ENCODE measurements around the gene SIAH3.

The SIAH3 gene

GRCh38 chr13:45792827-45793303 lies 58.7 kb downstream of the SIAH3 start:
- TF ChIP-seq CTCF (IDR thresholded peaks at IDR 0.05; ENCODE audit: low read depth, low read length, missing control alignments), result no peak

GRCh38 chr13:45788011-45788410 lies 63.5 kb downstream of the SIAH3 start:
- in situ Hi-C loops (cut with HindIII; ENCODE audit: low sequenced_read_pairs), result no loop called here

More at GRCh38 chr13:45792827-45793303, 58.7 kb downstream of the SIAH3 start:
- DNase-seq (ENCODE audit: low read depth), result no peak
- in situ Hi-C loops (cut with HindIII; ENCODE audit: low sequenced_read_pairs), result no loop called here
- H3K4me3 ChIP-seq (ENCODE audit: low read depth, low read length), result no peak overlapping the region

GRCh38 chr13:45787346-45787745 lies 64.2 kb downstream of the SIAH3 start:
- in situ Hi-C loops (cut with HindIII; ENCODE audit: low sequenced_read_pairs), result no loop called here
- no peak for TF ChIP-seq CTCF (IDR thresholded peaks at IDR 0.05; ENCODE audit: low read depth, low read length, missing control alignments)
- H3K4me3 ChIP-seq (ENCODE audit: low read depth, low read length), result no peak overlapping the region
- no peak for DNase-seq (ENCODE audit: low read depth)

More at GRCh38 chr13:45788011-45788410, 63.5 kb downstream of the SIAH3 start:
- TF ChIP-seq CTCF (IDR thresholded peaks at IDR 0.05; ENCODE audit: low read depth, low read length, missing control alignments), result no peak
- DNase-seq (ENCODE audit: low read depth), result no peak
- no peak overlapping the region for H3K4me3 ChIP-seq (ENCODE audit: low read depth, low read length)

GRCh38 chr13:45786293-45786920 lies 65.1 kb downstream of the SIAH3 start:
- TF ChIP-seq CTCF (IDR thresholded peaks at IDR 0.05; ENCODE audit: low read depth, low read length, missing control alignments), result no peak
- no peak overlapping the region for H3K4me3 ChIP-seq (ENCODE audit: low read depth, low read length)
- DNase-seq (ENCODE audit: low read depth), result no peak
- in situ Hi-C loops (cut with HindIII; ENCODE audit: low sequenced_read_pairs), result no loop called here

GRCh38 chr13:45784755-45785675 lies 66.5 kb downstream of the SIAH3 start:
- TF ChIP-seq CTCF (IDR thresholded peaks at IDR 0.05; ENCODE audit: low read depth, low read length, missing control alignments), result no peak
- DNase-seq (ENCODE audit: low read depth), result no peak
- in situ Hi-C loops (cut with HindIII; ENCODE audit: low sequenced_read_pairs), result no loop called here
- no peak overlapping the region for H3K4me3 ChIP-seq (ENCODE audit: low read depth, low read length)

GRCh38 chr13:45783346-45784043 lies 68.1 kb downstream of the SIAH3 start:
- no peak overlapping the region for H3K4me3 ChIP-seq (ENCODE audit: low read depth, low read length)
- no peak for TF ChIP-seq CTCF (IDR thresholded peaks at IDR 0.05; ENCODE audit: low read depth, low read length, missing control alignments)
- in situ Hi-C loops (cut with HindIII; ENCODE audit: low sequenced_read_pairs), result no loop called here

More at GRCh38 chr13:45783346-45784043, 68.1 kb downstream of the SIAH3 start:
- DNase-seq (ENCODE audit: low read depth), result no peak

All from astrocyte of the cerebellum (primary cell).